Transverse colon (tissue), 4 donors: ENCODE results near the gene MAX. TPM values are rescaled to one million over a fixed set of nuclear protein-coding genes. Genes with fewer than 3 reads are reported as not detected.

ENCODE experiments used
- DNase-seq: peaks from one replicate; pipeline ENCODE4 v3.0.0-alpha.2; 2019
- H3K27ac ChIP-seq, 4 donors: fragments of 200-600 bp; sonication (generic); 2 replicates each; pipeline ENCODE4 v1.5.1; 2016 to 2018; ENCODE audit warnings: inconsistent platforms in 4 of 4
- H3K27me3 ChIP-seq: fragments of 200-600 bp; sonication (generic); 2 replicates; pipeline ENCODE4 v1.5.1; 2017; ENCODE audit warnings: inconsistent platforms
- H3K36me3 ChIP-seq, 4 donors: fragments of 200-600 bp; sonication (generic); 2 replicates each; pipeline ENCODE4 v1.5.1; 2017 to 2019; ENCODE audit warnings: inconsistent platforms in 4 of 4
- H3K4me1 ChIP-seq, 4 donors: fragments of 200-600 bp; sonication (generic); 2 replicates each; pipeline ENCODE4 v1.5.1; 2017 to 2020; ENCODE audit warnings: inconsistent platforms in 4 of 4
- H3K4me3 ChIP-seq, 4 donors: fragments of 200-600 bp; sonication (generic); 1 replicate in 1 of 4; 2 replicates in 3 of 4; pipeline versions ENCODE4 v1.5.1 to v1.6.1; 2017 to 2019; ENCODE audit warnings: inconsistent platforms in 4 of 4
- H3K9me3 ChIP-seq, 2 donors: fragments of 200-600 bp; sonication (generic); 2 replicates each; pipeline ENCODE4 v1.5.1; 2017 to 2019; ENCODE audit warnings: inconsistent platforms in 2 of 2
- CTCF ChIP-seq, 5 experiments: fragments of 200-600 bp in 3 of 5; fragments of 450-650 bp in 2 of 5; sonication (generic) in 3 of 5; IDR thresholded peaks; 1 replicate in 2 of 5; 2 replicates in 3 of 5; pipeline ENCODE4 v1.5.1; 2016 to 2017; ENCODE audit warnings: antibody characterized with exemption in 5 of 5, inconsistent platforms in 3 of 5, mild to moderate bottlenecking in 2 of 5, moderate library complexity in 1 of 5
- EP300 ChIP-seq: sonication (generic); formaldehyde crosslinking; IDR thresholded peaks from one replicate; pipeline ENCODE4 v1.6.1; 2017; ENCODE audit warnings: antibody characterized with exemption, low read depth
- POLR2A ChIP-seq: fragments of 450-650 bp; IDR thresholded peaks from one replicate; pipeline ENCODE4 v1.6.1; 2016; ENCODE audit warnings: antibody characterized with exemption, mild to moderate bottlenecking, moderate library complexity
- POLR2AphosphoS5 ChIP-seq, 3 donors: sonication (generic); formaldehyde crosslinking; IDR thresholded peaks; one replicate each; pipeline ENCODE4 v1.6.1; 2016; ENCODE audit warnings: antibody characterized with exemption in 3 of 3
- WGBS, 2 donors: methylation state at CpG; one replicate each; pipeline ENCODE4 v1.1.5; 2018; ENCODE audit warnings: low coverage in 1 of 2; 5-methylcytosine and 5-hydroxymethylcytosine counted together
- in situ Hi-C, 4 donors: fragments of 200-750 bp; cut with MboI; loops; one replicate each; pipeline versions ENCODE4 v1.15.0 to v1.15.1; 2017; ENCODE audit warnings: low sequenced_read_pairs in 3 of 4, low pct_ligation_motif_present in 1 of 4, low pct_unique_long_range_greater_than_20kb in 1 of 4
- intact Hi-C: fragments of 100-400 bp; cut with DNase I; formaldehyde crosslinking; loops from one replicate; pipeline ENCODE4 v1.15.1; 2023; ENCODE audit warnings: low total_unique reads
- total RNA-seq, 4 donors: library from RNA; depleted of rRNA; stranded (reverse); fragments of >200 nt; gene quantifications; one replicate each; pipeline ENCODE4 v1.1.0, GENCODE V29; 2016

Gene MAX
- total RNA-seq, 4 donors from 2014 or later, result 35.8 to 139 (median 87.0) TPM

- in situ Hi-C loops (no loop called here), intact Hi-C loops (no loop called here)
- no peaks in the 10 kb centered on the region for H3K9me3 ChIP-seq
- H3K27ac ChIP-seq, result no peak overlapping the region
- TF ChIP-seq POLR2A, result no peak
- TF ChIP-seq EP300, result no peak
- no peak for TF ChIP-seq POLR2AphosphoS5 (IDR thresholded peaks at IDR 0.05)
- TF ChIP-seq CTCF (IDR thresholded peaks at IDR 0.05), result no peak
- 71 to 86% methylated on average over 6 of the region's 6 CpGs for WGBS, 2 donors
- no peak overlapping the region for H3K4me3 ChIP-seq
- peaks cover 0 to 40% (median 18%) of the 10 kb centered on the region in 4 donors for H3K36me3 ChIP-seq
- no peak for DNase-seq
- peaks cover 25 to 54% (median 25%) of the 10 kb centered on the region in 4 donors for H3K4me1 ChIP-seq
- no peaks in the 10 kb centered on the region for H3K27me3 ChIP-seq
Observed at GRCh38 chr14:65084554-65085505, 17.5 kb downstream of the MAX start.

GRCh38 chr14:65082930-65083329 lies 19.4 kb downstream of the MAX start:
- Histone ChIP-seq H3K27ac (peak overlapping the region in 3 of 4 donors; percentile 68 to 81 (median 73)), H3K27me3 (no peaks in the 10 kb centered on the region), H3K36me3 (peaks cover 0 to 28% (median 11%) of the 10 kb centered on the region in 4 donors), H3K4me1 (peaks cover 25 to 68% (median 30%) of the 10 kb centered on the region in 4 donors), H3K4me3 (no peak overlapping the region), H3K9me3 (no peaks in the 10 kb centered on the region)
- TF ChIP-seq CTCF (IDR thresholded peaks at IDR 0.05), result no peak
- no peak for TF ChIP-seq EP300
- no peak for TF ChIP-seq POLR2AphosphoS5 (IDR thresholded peaks at IDR 0.05)
- no peak for TF ChIP-seq POLR2A
- intact Hi-C loops (no loop called here), in situ Hi-C loops (no loop called here)
- 70% methylated on average over 2 of the region's 2 CpGs; no CpG with 5 or more reads in 1 of the 2 donors for WGBS, 2 donors
- no peak for DNase-seq

GRCh38 chr14:65080960-65081747 lies 21.2 kb downstream of the MAX start:
- 22 to 33% methylated on average over 1 to 2 of the region's 2 CpGs for WGBS, 2 donors
- in situ Hi-C loops, result no loop called here
- no peak for TF ChIP-seq POLR2A
- TF ChIP-seq POLR2AphosphoS5 (IDR thresholded peaks at IDR 0.05), result peak in 2 of 3 donors; percentile 59 to 60
- Histone ChIP-seq H3K36me3 (peaks cover 0 to 19% (median 9%) of the 10 kb centered on the region in 4 donors), H3K4me1 (peaks cover 25 to 68% (median 30%) of the 10 kb centered on the region in 4 donors), H3K4me3 (no peak overlapping the region), H3K27me3 (no peaks in the 10 kb centered on the region), H3K9me3 (no peaks in the 10 kb centered on the region), H3K27ac (peak overlapping the region; percentile 68 to 81 (median 72))
- DNase-seq, result peak; percentile 84
- intact Hi-C loops, result no loop called here

- in situ Hi-C loops (no loop called here), intact Hi-C loops (no loop called here)
- WGBS, 2 donors, result 66 to 89% methylated on average over 3 to 5 of the region's 5 CpGs
Observed at GRCh38 chr14:65079768-65080167, 22.5 kb downstream of the MAX start.

More at GRCh38 chr14:65079768-65080167, 22.5 kb downstream of the MAX start:
- Histone ChIP-seq H3K9me3 (no peaks in the 10 kb centered on the region), H3K36me3 (peaks cover 0 to 19% (median 7%) of the 10 kb centered on the region in 4 donors), H3K27me3 (no peaks in the 10 kb centered on the region), H3K4me3 (no peak overlapping the region), H3K27ac (peak overlapping the region in 3 of 4 donors; percentile 58 to 81 (median 68)), H3K4me1 (peaks cover 25 to 71% (median 32%) of the 10 kb centered on the region in 4 donors)
- no peak for DNase-seq
- TF ChIP-seq CTCF (IDR thresholded peaks at IDR 0.05) (no peak), POLR2A (no peak), EP300 (no peak), POLR2AphosphoS5 (IDR thresholded peaks at IDR 0.05) (no peak)
